Tibial artery (tissue), 4 donors: ENCODE results near the gene DNMT3B.

Source experiments
- DNase-seq, 2 donors: peaks; one replicate each; pipeline ENCODE4 v3.0.0-alpha.2; 2019
- H3K27ac ChIP-seq, 2 donors: fragments of 200-600 bp; sonication (generic) in 1 of 2; 1 replicate in 1 of 2; 2 replicates in 1 of 2; pipeline ENCODE4 v1.5.1; 2018 to 2019; ENCODE audit warnings: mild to moderate bottlenecking in 1 of 2
- H3K27me3 ChIP-seq, 2 donors: fragments of 200-600 bp; sonication (generic) in 1 of 2; one replicate each; pipeline versions ENCODE4 v1.5.1 to v1.6.0; 2016 to 2019
- H3K36me3 ChIP-seq, 3 donors: fragments of 200-600 bp; sonication (generic) in 2 of 3; one replicate each; pipeline ENCODE4 v1.5.1; 2016 to 2019; ENCODE audit warnings: mild to moderate bottlenecking in 2 of 3
- H3K4me1 ChIP-seq, 4 donors: fragments of 200-600 bp; sonication (generic) in 2 of 4; 1 replicate in 3 of 4; 2 replicates in 1 of 4; pipeline ENCODE4 v1.5.1; 2016 to 2019
- H3K4me3 ChIP-seq, 2 donors: fragments of 200-600 bp; sonication (generic) in 1 of 2; 1 replicate in 1 of 2; 2 replicates in 1 of 2; pipeline ENCODE4 v1.5.1; 2018 to 2019; ENCODE audit warnings: mild to moderate bottlenecking in 2 of 2
- H3K9me3 ChIP-seq, 3 donors: fragments of 200-600 bp; sonication (generic) in 1 of 3; one replicate each; pipeline ENCODE4 v1.5.1; 2016 to 2019
- intact Hi-C: fragments of 100-400 bp; cut with DNase I; formaldehyde crosslinking; loops from one replicate; pipeline ENCODE4 v1.15.0; 2023; ENCODE audit warnings: low total_unique reads
- TF ChIP-seq, protein P1 (sequence below), 2 experiments: fragments of 200-600 bp in 1 of 2; fragments of 450-650 bp in 1 of 2; IDR thresholded peaks; one replicate each; pipeline ENCODE4 v1.5.1; 2017 to 2019; ENCODE audit warnings: antibody characterized with exemption in 2 of 2, mild to moderate bottlenecking in 1 of 2, moderate library complexity in 1 of 2

DNMT3B gene

DNA sequence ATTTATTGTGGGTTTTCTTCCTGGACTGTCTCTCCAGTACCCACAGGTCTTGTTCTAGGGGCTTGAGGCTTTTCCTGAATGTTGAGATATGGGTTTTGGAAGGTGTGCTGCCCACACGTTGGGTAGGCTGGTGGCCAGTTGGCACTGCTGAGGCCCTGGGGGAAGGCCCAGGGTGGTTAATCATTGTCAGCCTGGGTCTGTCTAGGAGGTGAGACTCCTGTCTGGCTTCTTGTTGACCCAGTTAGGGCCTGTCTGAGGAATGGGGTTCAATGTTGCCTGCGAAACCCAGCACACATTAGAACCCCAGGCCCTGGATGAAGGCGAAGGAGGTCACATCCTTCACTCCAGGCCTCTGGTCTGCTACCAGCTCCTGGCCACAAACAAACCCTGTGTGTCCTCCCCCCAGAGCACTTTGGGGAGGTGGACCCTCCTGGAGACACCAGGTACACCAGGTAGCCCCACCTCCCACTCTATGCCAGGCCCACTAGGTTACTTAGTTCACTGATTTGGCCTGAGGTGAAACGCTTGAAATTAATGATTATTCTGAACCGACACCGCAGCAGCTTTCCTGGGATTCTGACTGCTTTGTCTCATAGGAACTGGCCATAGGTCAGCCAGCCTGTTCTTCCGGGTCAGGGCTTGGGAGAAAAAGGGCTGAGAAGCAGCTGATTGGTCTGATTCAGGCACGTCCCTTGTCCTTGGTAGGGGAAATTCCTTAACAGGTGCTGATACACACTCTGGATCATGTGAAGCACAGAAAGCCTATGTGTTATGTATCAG, 15.2 kb downstream of the DNMT3B start:
- Histone ChIP-seq H3K9me3 (no peaks in the 10 kb centered on the region), H3K27me3 (no peaks in the 10 kb centered on the region), H3K27ac (no peak overlapping the region), H3K4me3 (no peak overlapping the region), H3K36me3 (no peaks in the 10 kb centered on the region), H3K4me1 (no peaks in the 10 kb centered on the region)
- TF ChIP-seq, protein P1, sequence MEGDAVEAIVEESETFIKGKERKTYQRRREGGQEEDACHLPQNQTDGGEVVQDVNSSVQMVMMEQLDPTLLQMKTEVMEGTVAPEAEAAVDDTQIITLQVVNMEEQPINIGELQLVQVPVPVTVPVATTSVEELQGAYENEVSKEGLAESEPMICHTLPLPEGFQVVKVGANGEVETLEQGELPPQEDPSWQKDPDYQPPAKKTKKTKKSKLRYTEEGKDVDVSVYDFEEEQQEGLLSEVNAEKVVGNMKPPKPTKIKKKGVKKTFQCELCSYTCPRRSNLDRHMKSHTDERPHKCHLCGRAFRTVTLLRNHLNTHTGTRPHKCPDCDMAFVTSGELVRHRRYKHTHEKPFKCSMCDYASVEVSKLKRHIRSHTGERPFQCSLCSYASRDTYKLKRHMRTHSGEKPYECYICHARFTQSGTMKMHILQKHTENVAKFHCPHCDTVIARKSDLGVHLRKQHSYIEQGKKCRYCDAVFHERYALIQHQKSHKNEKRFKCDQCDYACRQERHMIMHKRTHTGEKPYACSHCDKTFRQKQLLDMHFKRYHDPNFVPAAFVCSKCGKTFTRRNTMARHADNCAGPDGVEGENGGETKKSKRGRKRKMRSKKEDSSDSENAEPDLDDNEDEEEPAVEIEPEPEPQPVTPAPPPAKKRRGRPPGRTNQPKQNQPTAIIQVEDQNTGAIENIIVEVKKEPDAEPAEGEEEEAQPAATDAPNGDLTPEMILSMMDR (IDR thresholded peaks at IDR 0.05): no peak
- intact Hi-C loops: no loop called here
- DNase-seq: no peak

DNA sequence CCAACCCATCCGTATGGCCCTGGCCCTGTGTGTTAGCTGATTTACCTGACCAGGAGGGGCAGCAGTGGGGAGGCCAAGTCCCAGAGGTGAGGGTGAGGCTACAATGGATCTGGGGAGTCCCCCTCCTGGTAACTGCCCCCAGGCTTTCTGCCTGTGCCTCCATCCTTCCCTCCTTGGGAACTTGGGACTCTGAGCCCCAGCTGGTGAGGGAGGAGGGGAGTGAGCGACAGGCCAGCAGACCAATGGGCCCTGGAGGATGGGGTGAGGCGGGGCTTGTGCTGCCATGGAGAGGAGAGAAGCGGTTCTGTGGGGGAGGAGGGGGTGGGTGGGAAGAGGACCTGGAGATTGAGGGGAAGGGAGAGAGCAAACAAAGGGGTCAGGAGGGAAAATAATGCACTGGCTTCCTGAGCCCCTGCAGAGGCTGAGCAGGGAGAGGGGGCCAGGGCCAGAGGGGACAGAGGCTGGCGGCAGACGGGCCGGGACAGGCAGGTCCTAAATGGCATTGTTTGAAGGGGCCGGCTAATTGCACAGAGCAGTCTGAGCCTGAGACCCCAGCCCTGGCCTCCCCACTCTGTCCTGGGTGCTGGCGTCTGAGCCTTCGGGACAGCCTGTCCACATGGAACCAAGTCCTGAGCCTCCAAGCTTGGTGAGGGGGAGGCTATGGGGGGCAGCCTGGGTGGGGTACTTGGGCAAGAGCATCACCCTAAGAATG, 17.5 kb downstream of the DNMT3B start:
- H3K36me3 ChIP-seq: no peaks in the 10 kb centered on the region
- intact Hi-C loops: loop anchor here (10.0 kb wide), 1 partner anchor 105 kb away; the partner anchor contains the start of gene C20orf203

DNA sequence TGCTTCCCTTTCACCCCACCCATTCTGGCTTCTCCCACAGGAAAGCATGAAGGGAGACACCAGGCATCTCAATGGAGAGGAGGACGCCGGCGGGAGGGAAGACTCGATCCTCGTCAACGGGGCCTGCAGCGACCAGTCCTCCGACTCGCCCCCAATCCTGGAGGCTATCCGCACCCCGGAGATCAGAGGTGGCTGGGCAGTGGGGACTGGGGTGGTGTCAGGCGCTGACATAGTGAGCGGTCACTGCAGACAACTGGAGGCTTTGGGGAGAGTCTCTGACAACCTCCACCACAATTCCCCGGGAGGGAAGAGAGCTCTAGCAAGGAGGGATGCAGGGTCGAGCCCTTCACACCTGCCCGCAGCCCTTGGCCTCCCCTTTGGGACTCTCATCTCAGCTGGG, 18.1 kb downstream of the DNMT3B start:
- no peak overlapping the region for H3K4me3 ChIP-seq
- H3K4me1 ChIP-seq: no peaks in the 10 kb centered on the region
- no peaks in the 10 kb centered on the region for H3K27me3 ChIP-seq
- no peaks in the 10 kb centered on the region for H3K9me3 ChIP-seq
- no peaks in the 10 kb centered on the region for H3K36me3 ChIP-seq
- no peak for DNase-seq
- no peak overlapping the region for H3K27ac ChIP-seq
- TF ChIP-seq, protein P1 (IDR thresholded peaks at IDR 0.05): no peak
- intact Hi-C loops: loop anchor here (10.0 kb wide), 1 partner anchor 105 kb away; the partner anchor contains the start of gene C20orf203

More for the DNA sequence above, 17.5 kb downstream of the DNMT3B start:
- Histone ChIP-seq H3K4me1 (no peaks in the 10 kb centered on the region), H3K4me3 (no peak overlapping the region), H3K27ac (no peak overlapping the region), H3K9me3 (no peaks in the 10 kb centered on the region), H3K27me3 (no peaks in the 10 kb centered on the region)
- TF ChIP-seq, protein P1 (IDR thresholded peaks at IDR 0.05): no peak
- no peak for DNase-seq

DNA sequence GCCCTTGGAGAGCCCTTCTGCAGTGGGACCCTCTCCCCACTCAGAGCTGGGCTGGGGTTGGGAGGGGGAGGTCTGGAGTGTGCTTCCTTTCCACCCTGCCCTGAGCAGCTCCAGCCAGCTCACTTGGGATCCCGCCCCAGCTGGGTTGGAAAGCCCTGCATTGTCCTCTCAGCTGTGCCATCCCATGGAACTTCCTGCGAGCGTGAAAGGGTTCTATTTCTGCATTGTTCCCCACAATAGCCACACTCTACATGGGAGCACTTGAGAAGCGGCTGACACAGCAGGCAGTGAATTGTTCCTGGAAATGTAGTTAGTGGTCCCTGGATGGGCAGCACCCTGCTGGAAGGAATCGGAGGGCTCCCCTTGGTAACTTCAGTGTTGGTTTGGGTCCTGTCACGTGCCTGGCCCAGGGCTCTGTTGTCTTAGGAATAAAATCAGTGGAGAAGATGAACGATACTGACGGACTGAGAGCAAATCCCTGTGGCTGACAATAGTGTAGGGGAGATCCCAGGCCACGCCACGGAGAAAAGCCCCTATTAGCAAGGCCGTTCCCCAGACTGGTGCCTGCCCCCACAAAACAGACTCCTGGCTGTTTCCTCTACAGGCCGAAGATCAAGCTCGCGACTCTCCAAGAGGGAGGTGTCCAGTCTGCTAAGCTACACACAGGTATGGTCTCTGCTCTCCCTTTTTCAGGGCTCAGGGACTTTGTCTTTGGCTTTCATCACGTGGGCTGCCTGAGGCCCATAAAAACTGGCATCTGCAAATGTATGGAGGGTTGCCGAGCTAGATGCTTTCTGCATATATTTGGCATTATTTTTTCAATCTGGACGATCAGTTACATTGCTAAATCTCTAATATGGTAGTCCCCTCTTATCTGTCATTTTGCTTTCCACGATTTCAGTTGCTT, 18.8 kb downstream of the DNMT3B start:
- TF ChIP-seq, protein P1 (IDR thresholded peaks at IDR 0.05): no peak
- H3K4me3 ChIP-seq: no peak overlapping the region
- H3K36me3 ChIP-seq: peaks cover 0 to 1% (median 0%) of the 10 kb centered on the region in 3 donors
- intact Hi-C loops: loop anchor here (10.0 kb wide), 1 partner anchor 106 kb away; the partner anchor contains the start of gene C20orf203
- no peak overlapping the region for H3K27ac ChIP-seq
- H3K9me3 ChIP-seq: no peaks in the 10 kb centered on the region
- DNase-seq: no peak
- H3K27me3 ChIP-seq: no peaks in the 10 kb centered on the region
- no peaks in the 10 kb centered on the region for H3K4me1 ChIP-seq

DNA sequence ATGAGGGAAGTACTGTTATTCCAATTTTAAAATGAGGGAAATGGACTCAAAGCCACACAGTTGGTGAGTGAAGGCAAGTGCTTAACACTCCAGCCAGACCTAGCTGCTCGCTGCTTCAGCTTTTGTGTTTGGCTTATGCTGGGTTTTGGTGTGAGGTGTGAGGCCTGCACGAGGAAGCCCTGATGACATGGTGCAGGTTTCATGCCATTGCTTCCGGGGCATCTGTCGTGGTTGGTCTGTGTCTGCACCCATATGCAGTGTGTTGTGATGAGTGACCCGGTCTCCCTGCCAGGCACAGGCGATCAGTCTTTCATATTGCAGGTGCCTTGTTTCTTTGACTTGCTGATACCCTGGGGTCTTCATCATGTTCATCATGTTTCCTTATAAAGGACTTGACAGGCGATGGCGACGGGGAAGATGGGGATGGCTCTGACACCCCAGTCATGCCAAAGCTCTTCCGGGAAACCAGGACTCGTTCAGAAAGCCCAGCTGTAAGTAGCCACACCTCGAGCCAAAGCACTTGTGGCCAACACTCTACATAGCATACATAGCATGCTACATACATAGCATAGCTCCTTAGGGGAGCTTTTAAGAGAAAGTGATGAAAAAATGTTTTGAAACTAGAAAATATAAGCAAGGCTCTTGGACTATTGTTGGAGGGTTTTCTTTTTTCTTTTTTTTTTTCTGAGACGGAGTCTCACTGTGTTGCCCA, 22.3 kb downstream of the DNMT3B start:
- Histone ChIP-seq H3K4me1 (no peaks in the 10 kb centered on the region), H3K36me3 (peaks cover 0 to 16% (median 0%) of the 10 kb centered on the region in 3 donors), H3K27ac (no peak overlapping the region), H3K4me3 (no peak overlapping the region), H3K9me3 (no peaks in the 10 kb centered on the region), H3K27me3 (no peaks in the 10 kb centered on the region)
- no peak for DNase-seq
- intact Hi-C loops: loop anchor here (10.0 kb wide), 1 partner anchor 110 kb away; the partner anchor contains the start of gene C20orf203
- TF ChIP-seq, protein P1 (IDR thresholded peaks at IDR 0.05): no peak
